RWPE2 (cell line): ENCODE measurements around the gene SF3B6.
"Not testable (repeated sequence)": the region's sequence is repeated elsewhere in the genome, so short reads cannot be mapped to it uniquely, and the experiment has no call there.

ENCODE experiments used
- ATAC-seq: fragments of 200-7000 bp; cut with Tn5 transposase; 3 replicates; pipeline ENCODE4 v1.9.1; 2021; ENCODE audit warnings: low read depth
- DNase-seq: peaks from one replicate; pipeline ENCODE4 v3.0.0-alpha.2; 2020; ENCODE audit warnings: low spot score
- H3K27ac ChIP-seq: fragments of 450-650 bp; 2 replicates; pipeline ENCODE4 v1.5.1; 2017; ENCODE audit warnings: mild to moderate bottlenecking; ENCODE audit not compliant: poor library complexity, severe bottlenecking
- H3K27me3 ChIP-seq: fragments of 250-450 bp; sonication (Bioruptor Pico); 2 replicates; pipeline ENCODE4 v1.5.1; 2021; ENCODE audit warnings: mild to moderate bottlenecking, moderate library complexity; ENCODE audit not compliant: insufficient read depth, poor library complexity, severe bottlenecking
- H3K36me3 ChIP-seq: fragments of 250-450 bp; sonication (Bioruptor Pico); 2 replicates; pipeline ENCODE4 v1.5.1; 2020; ENCODE audit warnings: low read depth, mild to moderate bottlenecking, moderate library complexity
- H3K4me1 ChIP-seq: fragments of 250-450 bp; sonication (Bioruptor Pico); 2 replicates; pipeline ENCODE4 v1.5.1; 2021; ENCODE audit warnings: mild to moderate bottlenecking, moderate library complexity; ENCODE audit not compliant: insufficient read depth, poor library complexity, severe bottlenecking
- H3K4me3 ChIP-seq: fragments of 250-450 bp; sonication (Bioruptor Pico); 2 replicates; pipeline ENCODE4 v1.5.1; 2021; ENCODE audit warnings: mild to moderate bottlenecking, moderate library complexity; ENCODE audit not compliant: severe bottlenecking
- H3K9me3 ChIP-seq: fragments of 250-450 bp; sonication (Bioruptor Pico); 2 replicates; pipeline ENCODE4 v1.5.1; 2021; ENCODE audit warnings: mild to moderate bottlenecking, moderate library complexity; ENCODE audit not compliant: severe bottlenecking
- TF ChIP-seq, protein P1 (sequence below): fragments of 450-650 bp; IDR thresholded peaks from one replicate; pipeline ENCODE4 v1.5.1; 2017; ENCODE audit warnings: mild to moderate bottlenecking, moderate library complexity; ENCODE audit not compliant: poor library complexity, severe bottlenecking

SF3B6 gene

DNA sequence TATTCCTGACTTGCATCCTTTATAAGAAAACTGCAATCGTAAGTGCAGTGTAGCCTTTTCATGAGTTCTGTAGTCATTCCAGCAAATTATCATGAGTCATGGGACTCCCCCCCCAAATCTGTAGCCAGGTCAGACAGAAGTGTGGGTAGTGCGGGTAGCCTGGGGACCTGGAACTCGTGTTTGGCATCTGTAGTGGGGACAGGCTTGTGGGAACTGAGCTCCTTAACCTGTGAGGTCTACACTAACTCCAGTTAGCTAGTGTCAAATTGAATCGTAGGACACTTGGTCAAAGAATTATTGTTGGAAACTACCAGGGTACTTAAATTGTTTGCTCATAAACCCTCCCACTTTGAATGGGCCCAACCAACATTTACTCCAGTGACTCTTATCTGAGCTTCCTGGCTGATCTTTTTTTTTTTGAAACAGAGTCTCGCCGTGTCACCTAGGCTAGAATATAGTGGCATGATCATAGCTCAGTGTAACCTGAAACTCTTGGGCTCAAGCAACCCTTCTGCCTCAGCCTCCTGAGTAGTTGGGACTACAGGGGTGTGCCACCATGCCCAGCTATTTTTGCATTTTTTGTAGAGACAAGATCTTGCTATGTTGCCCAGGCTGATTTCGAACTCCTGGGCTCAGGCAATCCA is 34.7 kb upstream of the SF3B6 start:
- Histone ChIP-seq H3K27ac (peak overlapping the region; percentile 82), H3K36me3 (no peaks in the 10 kb centered on the region), H3K4me1 (peaks cover 18% of the 10 kb centered on the region), H3K4me3 (no peak overlapping the region), H3K9me3 (peaks cover 6% of the 10 kb centered on the region), H3K27me3 (no peaks in the 10 kb centered on the region)
- no peak for DNase-seq
- TF ChIP-seq, protein P1, sequence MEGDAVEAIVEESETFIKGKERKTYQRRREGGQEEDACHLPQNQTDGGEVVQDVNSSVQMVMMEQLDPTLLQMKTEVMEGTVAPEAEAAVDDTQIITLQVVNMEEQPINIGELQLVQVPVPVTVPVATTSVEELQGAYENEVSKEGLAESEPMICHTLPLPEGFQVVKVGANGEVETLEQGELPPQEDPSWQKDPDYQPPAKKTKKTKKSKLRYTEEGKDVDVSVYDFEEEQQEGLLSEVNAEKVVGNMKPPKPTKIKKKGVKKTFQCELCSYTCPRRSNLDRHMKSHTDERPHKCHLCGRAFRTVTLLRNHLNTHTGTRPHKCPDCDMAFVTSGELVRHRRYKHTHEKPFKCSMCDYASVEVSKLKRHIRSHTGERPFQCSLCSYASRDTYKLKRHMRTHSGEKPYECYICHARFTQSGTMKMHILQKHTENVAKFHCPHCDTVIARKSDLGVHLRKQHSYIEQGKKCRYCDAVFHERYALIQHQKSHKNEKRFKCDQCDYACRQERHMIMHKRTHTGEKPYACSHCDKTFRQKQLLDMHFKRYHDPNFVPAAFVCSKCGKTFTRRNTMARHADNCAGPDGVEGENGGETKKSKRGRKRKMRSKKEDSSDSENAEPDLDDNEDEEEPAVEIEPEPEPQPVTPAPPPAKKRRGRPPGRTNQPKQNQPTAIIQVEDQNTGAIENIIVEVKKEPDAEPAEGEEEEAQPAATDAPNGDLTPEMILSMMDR = no peak
- no peak for ATAC-seq

DNA sequence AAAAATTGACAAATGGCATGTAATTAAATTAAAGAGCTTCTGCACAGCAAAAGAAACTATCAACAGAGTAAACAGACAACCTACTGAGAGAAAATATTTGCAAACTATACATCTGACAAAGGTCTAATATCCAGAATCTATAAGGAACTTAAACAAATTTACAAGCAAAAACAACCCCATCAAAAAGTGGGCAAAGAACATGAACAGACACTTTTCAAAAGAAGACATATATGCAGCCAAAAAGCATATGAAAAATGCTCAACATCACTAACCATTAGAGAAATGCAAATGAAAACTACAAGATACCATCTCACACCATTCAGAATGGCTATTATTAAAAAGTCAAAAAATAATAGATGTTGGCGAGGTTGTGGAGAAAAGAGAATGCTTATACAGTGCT is 33.3 kb upstream of the SF3B6 start:
- not testable (repeated sequence) for ATAC-seq
- peaks cover 18% of the 10 kb centered on the region for H3K4me1 ChIP-seq

DNA sequence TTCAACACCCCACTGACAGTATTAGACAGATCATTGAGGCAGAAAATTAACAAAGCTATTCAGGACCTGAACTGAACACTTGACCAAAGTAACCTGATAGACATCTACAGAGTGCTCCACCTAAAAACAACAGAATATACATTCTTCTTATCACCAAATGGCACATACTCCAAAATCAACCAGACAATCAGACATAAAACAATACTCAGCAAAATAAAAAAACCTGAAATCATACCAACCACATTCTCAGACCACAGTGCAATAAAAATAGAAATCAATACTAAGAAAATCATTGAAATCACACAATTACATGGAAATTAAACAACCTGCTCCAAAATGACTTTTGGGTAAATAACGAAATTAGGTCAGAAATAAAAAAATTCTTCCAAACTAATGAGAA is 31.2 kb upstream of the SF3B6 start:
- Histone ChIP-seq H3K36me3 (no peaks in the 10 kb centered on the region), H3K9me3 (no peaks in the 10 kb centered on the region), H3K27me3 (no peaks in the 10 kb centered on the region), H3K27ac (no peak overlapping the region), H3K4me1 (peaks cover 18% of the 10 kb centered on the region), H3K4me3 (no peak overlapping the region)
- DNase-seq (no peak), ATAC-seq (no peak)
- TF ChIP-seq, protein P1 = no peak

More for the DNA sequence above, 33.3 kb upstream of the SF3B6 start:
- not testable (repeated sequence) for H3K9me3 ChIP-seq, DNase-seq, H3K36me3 ChIP-seq, H3K4me3 ChIP-seq, H3K27me3 ChIP-seq
- H3K27ac ChIP-seq = peak overlapping the region; percentile 82

DNA sequence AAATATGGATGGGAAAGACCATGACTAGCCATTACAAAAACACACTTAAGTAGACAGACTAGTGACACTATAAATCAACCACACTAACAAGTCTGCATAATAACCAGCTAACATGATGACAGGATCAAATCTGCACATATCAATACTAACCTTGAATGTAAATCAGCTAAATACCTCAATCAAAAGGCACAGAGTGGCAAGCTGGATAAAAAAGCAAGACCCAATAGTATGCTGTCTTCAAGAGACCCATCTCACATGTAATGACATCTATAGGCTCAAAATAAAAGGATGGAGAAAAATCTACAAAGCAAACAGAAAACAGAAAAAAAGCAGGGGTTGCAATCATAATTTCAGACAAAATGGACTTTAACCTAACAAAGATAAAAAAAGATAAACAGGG is 30.7 kb upstream of the SF3B6 start:
- ATAC-seq (no peak), DNase-seq (no peak)
- Histone ChIP-seq H3K27ac (peak overlapping the region; percentile 17), H3K27me3 (no peaks in the 10 kb centered on the region), H3K4me1 (peaks cover 17% of the 10 kb centered on the region), H3K4me3 (no peak overlapping the region), H3K36me3 (no peaks in the 10 kb centered on the region), H3K9me3 (no peaks in the 10 kb centered on the region)
- TF ChIP-seq, protein P1 = no peak

DNA sequence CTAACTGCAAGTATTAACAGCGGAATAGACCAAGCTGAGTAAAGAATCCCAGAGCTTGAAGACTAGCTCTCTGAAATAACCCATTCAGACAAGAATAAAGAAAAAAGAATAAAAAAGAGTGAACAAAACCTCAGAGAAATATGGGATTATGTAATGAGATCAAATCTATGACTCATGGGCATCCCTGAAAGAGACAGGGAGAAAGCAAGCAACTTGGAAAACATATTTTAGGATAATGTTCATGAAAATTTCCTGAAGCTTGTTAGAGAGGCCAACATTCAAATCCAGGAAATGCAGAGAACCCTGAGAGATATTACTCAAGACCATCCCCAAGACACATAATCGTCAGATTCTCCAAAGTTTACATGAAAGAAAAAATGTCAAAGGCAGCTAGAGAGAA is 29.7 kb upstream of the SF3B6 start:
- ATAC-seq (no peak), DNase-seq (no peak)
- H3K4me3 ChIP-seq = no peak overlapping the region
- no peaks in the 10 kb centered on the region for H3K27me3 ChIP-seq
- no peaks in the 10 kb centered on the region for H3K36me3 ChIP-seq
- H3K4me1 ChIP-seq = peaks cover 11% of the 10 kb centered on the region
- H3K27ac ChIP-seq = peak overlapping the region; percentile 17
- TF ChIP-seq, protein P1 = no peak
- H3K9me3 ChIP-seq = no peaks in the 10 kb centered on the region
